Measurements from ENCODE around the gene RALGPS2. TPM values are rescaled to one million over a fixed set of nuclear protein-coding genes. Genes with fewer than 3 reads are reported as not detected.

Gene RALGPS2
- total RNA-seq, 1 experiment from 2014 or later: 41.4 TPM

- Histone ChIP-seq H3K4me3 (ENCODE audit: insufficient read depth, low read depth, low read length) (no peak overlapping the region), H3K27me3 (ENCODE audit: control insufficient read depth, insufficient read depth, low read length) (no peaks in the 10 kb centered on the region), H3K36me3 (replicated peaks; ENCODE audit: control insufficient read depth, insufficient read depth, low read length) (no peaks in the 10 kb centered on the region)
- DNase-seq: no peak
Measured at GRCh38 chr1:178702146-178702545, 22.9 kb upstream of the RALGPS2 start.

DNA sequence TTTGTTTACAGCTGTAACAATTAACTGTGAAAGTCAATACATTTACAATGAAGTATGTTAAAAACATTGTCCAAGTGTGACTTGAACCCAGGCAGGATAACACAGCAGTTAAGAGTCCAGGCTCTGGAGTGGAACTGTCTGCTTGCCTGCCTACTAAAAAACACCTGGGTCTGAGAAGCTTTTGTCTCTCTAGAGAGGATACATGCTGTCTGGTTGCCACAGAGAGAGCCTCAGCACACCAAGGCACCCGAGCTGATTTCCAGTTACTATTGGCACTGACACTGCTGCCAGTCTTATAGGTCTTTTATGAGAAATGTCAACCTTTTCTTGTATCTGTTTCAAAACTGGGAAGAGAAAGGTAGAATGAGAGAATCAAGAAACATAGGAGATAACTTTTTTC, 20.2 kb upstream of the RALGPS2 start:
- no peaks in the 10 kb centered on the region for H3K36me3 ChIP-seq (replicated peaks; ENCODE audit: control insufficient read depth, insufficient read depth, low read length)
- DNase-seq: no peak
- no peaks in the 10 kb centered on the region for H3K27me3 ChIP-seq (ENCODE audit: control insufficient read depth, insufficient read depth, low read length)
- no peak overlapping the region for H3K4me3 ChIP-seq (ENCODE audit: insufficient read depth, low read depth, low read length)

DNA sequence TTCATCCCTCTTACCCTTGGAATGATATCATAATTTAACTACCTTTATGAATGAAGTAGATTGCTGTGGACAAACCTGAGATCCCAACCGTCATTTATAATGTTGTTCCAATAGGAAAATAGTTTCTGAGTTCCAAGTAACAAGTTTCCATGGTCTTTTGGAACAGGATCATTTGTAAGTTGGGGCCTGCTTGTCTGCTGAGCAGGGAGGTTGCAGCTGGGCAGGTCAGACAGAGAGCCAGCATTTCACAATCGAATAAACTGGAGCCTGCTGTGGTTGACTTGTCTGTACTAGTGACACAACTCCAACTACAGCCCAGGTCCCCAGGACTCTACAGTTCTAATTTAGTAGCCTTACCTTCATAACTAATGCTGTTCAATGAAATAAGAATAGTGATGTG, 18.6 kb upstream of the RALGPS2 start:
- no peak overlapping the region for H3K4me3 ChIP-seq (ENCODE audit: insufficient read depth, low read depth, low read length)
- no peaks in the 10 kb centered on the region for H3K27me3 ChIP-seq (ENCODE audit: control insufficient read depth, insufficient read depth, low read length)
- no peak for DNase-seq
- H3K36me3 ChIP-seq (replicated peaks; ENCODE audit: control insufficient read depth, insufficient read depth, low read length): no peaks in the 10 kb centered on the region

- H3K27me3 ChIP-seq (ENCODE audit: control insufficient read depth, insufficient read depth, low read length): no peaks in the 10 kb centered on the region
- H3K36me3 ChIP-seq (replicated peaks; ENCODE audit: control insufficient read depth, insufficient read depth, low read length): no peaks in the 10 kb centered on the region
- H3K4me3 ChIP-seq (ENCODE audit: insufficient read depth, low read depth, low read length): no peak overlapping the region
- DNase-seq: no peak
Measured at GRCh38 chr1:178713259-178713658, 11.8 kb upstream of the RALGPS2 start.

GRCh38 chr1:178714453-178714852, 10.6 kb upstream of the RALGPS2 start:
- H3K36me3 ChIP-seq (replicated peaks; ENCODE audit: control insufficient read depth, insufficient read depth, low read length): no peaks in the 10 kb centered on the region
- H3K4me3 ChIP-seq (ENCODE audit: insufficient read depth, low read depth, low read length): no peak overlapping the region
- H3K27me3 ChIP-seq (ENCODE audit: control insufficient read depth, insufficient read depth, low read length): no peaks in the 10 kb centered on the region
- DNase-seq: no peak

DNA sequence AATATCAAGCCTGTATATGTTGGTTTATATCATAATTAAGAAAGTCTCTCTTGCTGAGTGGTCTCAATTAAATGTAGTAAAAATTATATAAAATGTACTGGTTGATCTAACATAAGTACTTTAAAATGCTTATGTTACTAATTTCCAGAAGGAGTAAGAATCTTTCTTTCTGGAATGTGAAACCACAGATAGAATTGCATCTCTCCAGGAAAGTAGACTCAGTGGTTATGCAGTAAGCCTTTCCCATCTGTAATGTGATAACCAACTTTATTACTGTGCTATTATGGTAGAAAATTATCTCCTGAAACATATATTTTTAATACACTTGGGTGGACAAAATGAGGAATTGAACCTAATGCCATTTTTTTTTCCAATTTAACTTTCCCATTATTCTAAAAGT, 8.9 kb upstream of the RALGPS2 start:
- H3K4me3 ChIP-seq (ENCODE audit: insufficient read depth, low read depth, low read length): no peak overlapping the region
- no peak for DNase-seq
- no peaks in the 10 kb centered on the region for H3K36me3 ChIP-seq (replicated peaks; ENCODE audit: control insufficient read depth, insufficient read depth, low read length)
- H3K27me3 ChIP-seq (ENCODE audit: control insufficient read depth, insufficient read depth, low read length): no peaks in the 10 kb centered on the region

DNA sequence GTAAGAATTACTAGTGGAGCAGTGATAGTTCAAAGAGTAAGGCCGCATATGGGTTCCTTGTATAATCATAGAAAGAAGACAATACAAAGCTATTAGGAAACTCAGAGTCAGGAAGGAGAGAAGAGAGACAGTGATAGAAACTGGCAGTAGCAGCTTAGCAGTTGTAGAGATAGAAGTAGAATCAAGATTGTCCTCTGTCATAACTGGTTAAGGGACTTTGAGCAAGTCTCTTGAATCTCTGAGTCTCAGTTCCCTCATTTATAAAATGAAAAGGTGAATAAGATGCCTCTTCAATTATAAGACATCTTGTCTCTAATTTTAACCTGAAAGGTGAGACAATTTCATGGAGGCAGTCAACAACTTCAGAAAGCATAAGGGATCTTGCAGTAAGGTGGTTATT, 6.5 kb upstream of the RALGPS2 start:
- no peaks in the 10 kb centered on the region for H3K36me3 ChIP-seq (replicated peaks; ENCODE audit: control insufficient read depth, insufficient read depth, low read length)
- DNase-seq: no peak
- no peaks in the 10 kb centered on the region; the same call in 1 of the 2 replicates for H3K27me3 ChIP-seq (ENCODE audit: control insufficient read depth, insufficient read depth, low read length)
- no peak overlapping the region for H3K4me3 ChIP-seq (ENCODE audit: insufficient read depth, low read depth, low read length)

- Histone ChIP-seq H3K27me3 (ENCODE audit: control insufficient read depth, insufficient read depth, low read length) (peaks cover 2% of the 10 kb centered on the region; the same call in 1 of the 2 replicates), H3K4me3 (ENCODE audit: insufficient read depth, low read depth, low read length) (no peak overlapping the region)
Measured at GRCh38 chr1:178723546-178723945, 1.5 kb upstream of the RALGPS2 start.

GRCh38 chr1:178724376-178724727, 692 bp upstream of the RALGPS2 start:
- Histone ChIP-seq H3K4me3 (ENCODE audit: insufficient read depth, low read depth, low read length) (peak overlapping the region; percentile 97), H3K36me3 (replicated peaks; ENCODE audit: control insufficient read depth, insufficient read depth, low read length) (no peaks in the 10 kb centered on the region), H3K27me3 (ENCODE audit: control insufficient read depth, insufficient read depth, low read length) (peaks cover 2% of the 10 kb centered on the region; the same call in 1 of the 2 replicates)
- peak; percentile 4 for DNase-seq

More at GRCh38 chr1:178723546-178723945, 1.5 kb upstream of the RALGPS2 start:
- H3K36me3 ChIP-seq (replicated peaks; ENCODE audit: control insufficient read depth, insufficient read depth, low read length): no peaks in the 10 kb centered on the region
- no peak for DNase-seq

- H3K36me3 ChIP-seq (replicated peaks; ENCODE audit: control insufficient read depth, insufficient read depth, low read length): no peaks in the 10 kb centered on the region
- H3K27me3 ChIP-seq (ENCODE audit: control insufficient read depth, insufficient read depth, low read length): peaks cover 2% of the 10 kb centered on the region; the same call in 1 of the 2 replicates
- peak overlapping the region; percentile 97 for H3K4me3 ChIP-seq (ENCODE audit: insufficient read depth, low read depth, low read length)
- peak; percentile 76 for DNase-seq
Measured at GRCh38 chr1:178725466-178726086, 532 bp downstream of the RALGPS2 start.

DNA sequence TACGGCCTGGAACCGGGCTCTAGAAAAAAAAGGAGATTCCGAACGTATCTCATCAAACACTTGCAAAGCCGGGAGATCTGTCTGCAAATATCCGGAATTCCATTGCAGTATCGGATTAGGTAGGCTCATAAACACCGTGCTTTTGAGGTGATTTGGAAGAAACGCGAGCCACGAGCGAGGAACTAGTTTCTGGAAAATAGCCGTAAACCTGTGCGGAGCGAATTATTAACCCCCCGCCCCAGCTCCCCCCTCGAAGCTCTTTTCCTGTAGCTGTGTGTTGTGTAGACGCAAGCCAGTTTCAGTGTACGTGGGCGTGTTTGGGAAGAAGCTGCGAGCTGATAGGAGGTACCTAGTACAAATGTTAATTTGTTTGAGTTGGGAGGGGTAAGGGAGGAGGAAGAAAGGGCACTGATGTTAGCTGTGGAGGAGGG, 1.1 kb downstream of the RALGPS2 start:
- Histone ChIP-seq H3K27me3 (ENCODE audit: control insufficient read depth, insufficient read depth, low read length) (peaks cover 2% of the 10 kb centered on the region; the same call in 1 of the 2 replicates), H3K4me3 (ENCODE audit: insufficient read depth, low read depth, low read length) (peak overlapping the region; percentile 97), H3K36me3 (replicated peaks; ENCODE audit: control insufficient read depth, insufficient read depth, low read length) (no peaks in the 10 kb centered on the region)
- DNase-seq: peak; percentile 75

DNA sequence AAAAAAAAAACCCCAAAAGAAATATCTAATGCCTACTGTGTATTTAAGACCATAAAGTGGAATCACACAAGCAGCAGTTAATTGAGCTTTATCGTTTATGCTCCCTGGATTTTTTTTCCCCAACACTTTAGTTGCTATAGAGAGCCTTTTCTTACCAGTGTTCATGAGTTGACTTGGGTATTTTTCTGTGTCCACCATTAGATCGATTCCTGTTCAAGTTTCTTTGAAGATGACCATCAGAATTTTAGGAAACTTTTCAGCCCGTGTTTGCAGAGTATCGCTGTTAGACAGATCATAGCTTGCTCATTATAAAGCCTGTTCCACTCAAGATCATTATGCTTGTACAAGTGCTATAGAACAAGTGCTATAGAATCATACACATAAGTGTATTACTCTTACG, 1.5 kb downstream of the RALGPS2 start:
- no peak for DNase-seq
- Histone ChIP-seq H3K36me3 (replicated peaks; ENCODE audit: control insufficient read depth, insufficient read depth, low read length) (no peaks in the 10 kb centered on the region), H3K4me3 (ENCODE audit: insufficient read depth, low read depth, low read length) (peak overlapping the region; percentile 26; the same call in 1 of the 2 replicates), H3K27me3 (ENCODE audit: control insufficient read depth, insufficient read depth, low read length) (peaks cover 2% of the 10 kb centered on the region; the same call in 1 of the 2 replicates)

GRCh38 chr1:178727014-178727895, 2.2 kb downstream of the RALGPS2 start:
- Histone ChIP-seq H3K27me3 (ENCODE audit: control insufficient read depth, insufficient read depth, low read length) (peaks cover 2% of the 10 kb centered on the region; the same call in 1 of the 2 replicates), H3K4me3 (ENCODE audit: insufficient read depth, low read depth, low read length) (no peak overlapping the region), H3K36me3 (replicated peaks; ENCODE audit: control insufficient read depth, insufficient read depth, low read length) (no peaks in the 10 kb centered on the region)
- no peak for DNase-seq

DNA sequence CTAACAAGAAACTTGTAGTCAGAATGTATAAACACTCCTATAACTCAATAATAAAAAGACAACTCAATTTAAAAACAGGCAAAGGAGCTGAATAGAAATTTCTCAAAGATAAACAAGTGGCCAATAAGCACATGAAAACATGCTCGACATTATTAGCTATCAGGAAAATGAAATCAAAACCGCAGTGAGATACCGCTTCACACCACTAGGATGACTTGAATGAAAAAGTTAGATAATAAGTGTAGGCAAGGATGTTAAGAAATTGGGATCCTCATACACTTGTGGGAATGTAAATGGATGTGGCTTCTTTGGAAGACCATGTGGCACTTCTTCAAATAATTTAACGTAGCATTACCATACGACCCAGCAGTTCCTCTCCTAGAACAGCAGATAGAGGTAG, 8.9 kb downstream of the RALGPS2 start:
- no peak overlapping the region for H3K4me3 ChIP-seq (ENCODE audit: insufficient read depth, low read depth, low read length)
- DNase-seq: no peak
- no peaks in the 10 kb centered on the region for H3K27me3 ChIP-seq (ENCODE audit: control insufficient read depth, insufficient read depth, low read length)
- no peaks in the 10 kb centered on the region for H3K36me3 ChIP-seq (replicated peaks; ENCODE audit: control insufficient read depth, insufficient read depth, low read length)

- Histone ChIP-seq H3K27me3 (ENCODE audit: control insufficient read depth, insufficient read depth, low read length) (no peaks in the 10 kb centered on the region), H3K4me3 (ENCODE audit: insufficient read depth, low read depth, low read length) (no peak overlapping the region), H3K36me3 (replicated peaks; ENCODE audit: control insufficient read depth, insufficient read depth, low read length) (no peaks in the 10 kb centered on the region)
- no peak for DNase-seq
Measured at GRCh38 chr1:178738780-178739179, 13.7 kb downstream of the RALGPS2 start.
